ENCODE measurements around the gene TAF9.
A peak's percentile ranks its signal among the peaks of the same experiment; 100 is the strongest.

DNA sequence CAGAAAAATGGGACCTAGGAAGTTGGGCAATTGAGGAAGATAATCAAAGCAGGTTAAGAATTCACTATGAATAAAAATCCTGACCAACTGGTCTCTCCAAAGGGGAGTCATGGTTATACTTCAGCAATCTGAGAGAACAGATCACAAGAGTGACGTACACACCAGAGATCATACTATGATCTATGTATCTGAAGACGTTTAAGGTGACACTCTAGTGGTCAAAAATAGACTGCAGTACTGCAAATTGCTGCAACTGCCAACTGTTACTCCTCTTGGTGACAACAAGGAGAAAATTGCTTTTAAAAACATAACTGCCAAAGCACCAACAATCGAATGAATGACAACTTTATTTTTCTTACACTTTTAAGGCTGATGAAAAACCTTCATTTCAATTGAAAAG is 4.9 kb downstream of the TAF9 start:
- TF ChIP-seq ZNF644 (CRISPR knock-in tag; IDR thresholded peaks at IDR 0.05; ENCODE audit: low read depth) (no peak), TCF12 (IDR thresholded peaks at IDR 0.05) (no peak), TCF12 (CRISPR knock-in tag; IDR thresholded peaks at IDR 0.05) (no peak), SMARCC2 (IDR thresholded peaks at IDR 0.05) (no peak), ZNF530 (CRISPR knock-in tag; IDR thresholded peaks at IDR 0.05; ENCODE audit: low read depth) (no peak), ZNF138 (CRISPR knock-in tag; IDR thresholded peaks at IDR 0.05; ENCODE audit: low read depth) (no peak), RFX1 (IDR thresholded peaks at IDR 0.05) (no peak)
- TF ChIP-seq, protein P1, sequence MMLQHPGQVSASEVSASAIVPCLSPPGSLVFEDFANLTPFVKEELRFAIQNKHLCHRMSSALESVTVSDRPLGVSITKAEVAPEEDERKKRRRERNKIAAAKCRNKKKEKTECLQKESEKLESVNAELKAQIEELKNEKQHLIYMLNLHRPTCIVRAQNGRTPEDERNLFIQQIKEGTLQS (CRISPR knock-in tag; IDR thresholded peaks at IDR 0.05): no peak
- TF ChIP-seq, protein P2, sequence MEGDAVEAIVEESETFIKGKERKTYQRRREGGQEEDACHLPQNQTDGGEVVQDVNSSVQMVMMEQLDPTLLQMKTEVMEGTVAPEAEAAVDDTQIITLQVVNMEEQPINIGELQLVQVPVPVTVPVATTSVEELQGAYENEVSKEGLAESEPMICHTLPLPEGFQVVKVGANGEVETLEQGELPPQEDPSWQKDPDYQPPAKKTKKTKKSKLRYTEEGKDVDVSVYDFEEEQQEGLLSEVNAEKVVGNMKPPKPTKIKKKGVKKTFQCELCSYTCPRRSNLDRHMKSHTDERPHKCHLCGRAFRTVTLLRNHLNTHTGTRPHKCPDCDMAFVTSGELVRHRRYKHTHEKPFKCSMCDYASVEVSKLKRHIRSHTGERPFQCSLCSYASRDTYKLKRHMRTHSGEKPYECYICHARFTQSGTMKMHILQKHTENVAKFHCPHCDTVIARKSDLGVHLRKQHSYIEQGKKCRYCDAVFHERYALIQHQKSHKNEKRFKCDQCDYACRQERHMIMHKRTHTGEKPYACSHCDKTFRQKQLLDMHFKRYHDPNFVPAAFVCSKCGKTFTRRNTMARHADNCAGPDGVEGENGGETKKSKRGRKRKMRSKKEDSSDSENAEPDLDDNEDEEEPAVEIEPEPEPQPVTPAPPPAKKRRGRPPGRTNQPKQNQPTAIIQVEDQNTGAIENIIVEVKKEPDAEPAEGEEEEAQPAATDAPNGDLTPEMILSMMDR (CRISPR knock-in tag; IDR thresholded peaks at IDR 0.05): 0 out of 2 replicates have a peak, but pooled peaks have one; percentile 10
- TF ChIP-seq, protein P3, sequence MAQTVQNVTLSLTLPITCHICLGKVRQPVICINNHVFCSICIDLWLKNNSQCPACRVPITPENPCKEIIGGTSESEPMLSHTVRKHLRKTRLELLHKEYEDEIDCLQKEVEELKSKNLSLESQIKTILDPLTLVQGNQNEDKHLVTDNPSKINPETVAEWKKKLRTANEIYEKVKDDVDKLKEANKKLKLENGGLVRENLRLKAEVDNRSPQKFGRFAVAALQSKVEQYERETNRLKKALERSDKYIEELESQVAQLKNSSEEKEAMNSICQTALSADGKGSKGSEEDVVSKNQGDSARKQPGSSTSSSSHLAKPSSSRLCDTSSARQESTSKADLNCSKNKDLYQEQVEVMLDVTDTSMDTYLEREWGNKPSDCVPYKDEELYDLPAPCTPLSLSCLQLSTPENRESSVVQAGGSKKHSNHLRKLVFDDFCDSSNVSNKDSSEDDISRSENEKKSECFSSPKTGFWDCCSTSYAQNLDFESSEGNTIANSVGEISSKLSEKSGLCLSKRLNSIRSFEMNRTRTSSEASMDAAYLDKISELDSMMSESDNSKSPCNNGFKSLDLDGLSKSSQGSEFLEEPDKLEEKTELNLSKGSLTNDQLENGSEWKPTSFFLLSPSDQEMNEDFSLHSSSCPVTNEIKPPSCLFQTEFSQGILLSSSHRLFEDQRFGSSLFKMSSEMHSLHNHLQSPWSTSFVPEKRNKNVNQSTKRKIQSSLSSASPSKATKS (CRISPR knock-in tag; IDR thresholded peaks at IDR 0.05): no peak
- TF ChIP-seq, protein P4, sequence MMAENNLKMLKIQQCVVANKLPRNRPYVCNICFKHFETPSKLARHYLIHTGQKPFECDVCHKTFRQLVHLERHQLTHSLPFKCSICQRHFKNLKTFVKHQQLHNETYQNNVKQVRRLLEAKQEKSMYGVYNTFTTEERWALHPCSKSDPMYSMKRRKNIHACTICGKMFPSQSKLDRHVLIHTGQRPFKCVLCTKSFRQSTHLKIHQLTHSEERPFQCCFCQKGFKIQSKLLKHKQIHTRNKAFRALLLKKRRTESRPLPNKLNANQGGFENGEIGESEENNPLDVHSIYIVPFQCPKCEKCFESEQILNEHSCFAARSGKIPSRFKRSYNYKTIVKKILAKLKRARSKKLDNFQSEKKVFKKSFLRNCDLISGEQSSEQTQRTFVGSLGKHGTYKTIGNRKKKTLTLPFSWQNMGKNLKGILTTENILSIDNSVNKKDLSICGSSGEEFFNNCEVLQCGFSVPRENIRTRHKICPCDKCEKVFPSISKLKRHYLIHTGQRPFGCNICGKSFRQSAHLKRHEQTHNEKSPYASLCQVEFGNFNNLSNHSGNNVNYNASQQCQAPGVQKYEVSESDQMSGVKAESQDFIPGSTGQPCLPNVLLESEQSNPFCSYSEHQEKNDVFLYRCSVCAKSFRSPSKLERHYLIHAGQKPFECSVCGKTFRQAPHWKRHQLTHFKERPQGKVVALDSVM (CRISPR knock-in tag; IDR thresholded peaks at IDR 0.05): no peak
